Naive B cell (primary cell): ENCODE data around the gene HHIPL2. TPM values are rescaled to one million over a fixed set of nuclear protein-coding genes. Genes with fewer than 3 reads are reported as not detected.

ENCODE experiments used
- ATAC-seq, 2 donors: fragments of 150-1000 bp; cut with Tn5 transposase; 2 replicates each; pipeline ENCODE4 v1.10.0; 2021; ENCODE audit warnings: low read depth in 2 of 2, mild to moderate bottlenecking in 2 of 2, moderate library complexity in 2 of 2
- DNase-seq: peaks from one replicate; pipeline ENCODE4 v3.0.0; 2022
- H3K27ac Mint-ChIP-seq, 6 donors: one replicate each; pipeline ENCODE4 v1.8.0; 2020 to 2022; ENCODE audit warnings: mild to moderate bottlenecking in 6 of 6, mixed read lengths in 6 of 6, moderate library complexity in 5 of 6, inconsistent platforms in 2 of 6
- H3K27me3 Mint-ChIP-seq, 3 donors: one replicate each; pipeline ENCODE4 v1.8.0; 2021 to 2022; ENCODE audit warnings: mixed read lengths in 3 of 3, mild to moderate bottlenecking in 1 of 3
- H3K36me3 Mint-ChIP-seq, 2 donors: one replicate each; pipeline ENCODE4 v1.8.0; 2020 to 2022; ENCODE audit warnings: mixed read lengths in 2 of 2, inconsistent platforms in 1 of 2, mild to moderate bottlenecking in 1 of 2
- H3K4me1 Mint-ChIP-seq, 3 donors: one replicate each; pipeline ENCODE4 v1.8.0; 2020 to 2022; ENCODE audit warnings: mixed read lengths in 3 of 3, inconsistent platforms in 1 of 3, mild to moderate bottlenecking in 1 of 3, moderate library complexity in 1 of 3
- H3K4me3 Mint-ChIP-seq, 8 donors: one replicate each; pipeline ENCODE4 v1.8.0; 2020 to 2022; ENCODE audit warnings: mild to moderate bottlenecking in 8 of 8, mixed read lengths in 8 of 8, moderate library complexity in 8 of 8, inconsistent platforms in 2 of 8
- H3K9me3 Mint-ChIP-seq, 7 donors: one replicate each; pipeline ENCODE4 v1.8.0; 2020 to 2022; ENCODE audit warnings: mixed read lengths in 7 of 7, mild to moderate bottlenecking in 5 of 7, inconsistent platforms in 2 of 7, moderate library complexity in 1 of 7
- polyA plus RNA-seq, 6 donors: library from polyadenylated mRNA; unstranded; fragments of 300-500 nt; fragmentation: Illumina TruSeq; gene quantifications; one replicate each; pipeline ENCODE4 v1.2.3, GENCODE V29; 2021; ENCODE audit warnings: low read depth in 6 of 6

Gene HHIPL2
- polyA plus RNA-seq: under 1 TPM in 1 of 6 donors, not detected in 5; 0.23 TPM

DNA sequence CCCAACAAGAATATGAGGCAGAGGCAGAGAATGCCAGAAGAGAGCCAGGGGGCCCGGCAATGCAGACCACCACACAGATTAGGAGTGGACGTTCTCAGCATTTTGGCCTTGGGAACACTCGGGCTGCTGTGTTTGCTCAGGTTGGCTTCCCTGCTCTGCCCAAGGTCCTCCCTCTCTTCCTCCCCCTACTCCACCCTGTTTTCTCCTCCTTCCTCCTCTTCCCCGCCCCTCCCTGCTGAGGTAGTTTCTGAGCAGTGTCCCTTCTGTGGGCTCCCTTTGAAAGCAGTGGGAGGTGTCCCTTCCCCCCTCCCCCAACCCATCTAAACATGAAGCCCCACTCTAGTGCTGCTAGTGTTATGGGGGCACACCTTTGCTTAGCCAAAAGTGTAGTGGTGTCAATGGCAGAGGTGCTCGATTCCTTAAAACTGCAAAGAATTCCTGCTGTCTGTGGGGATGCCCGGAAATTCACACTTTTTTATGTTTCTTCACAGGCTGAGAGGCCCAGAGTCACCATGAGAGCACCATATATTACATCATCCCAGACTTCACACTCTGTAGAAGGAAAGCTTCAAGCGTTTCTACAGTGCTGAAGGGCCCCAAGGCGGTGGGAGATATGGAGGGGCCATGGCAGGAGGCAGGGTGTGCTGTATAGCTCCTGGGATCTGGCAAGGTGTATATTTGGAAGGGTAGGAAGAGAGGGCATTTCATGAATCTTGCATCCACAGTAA, at the start of gene HHIPL2:
Gene HHIPL2, minus strand, starts transcription at position 161 of the 728 bp plus-strand sequence. Its CDS starts 60 bp downstream, at position 101.
- DNase-seq: no peak
- Mint-ChIP-seq H3K36me3 (no peaks in the 10 kb centered on the region), H3K27ac (peak within 1 kb of the TSS in 3 of 6 donors; percentile 14 to 57 (median 24)), H3K9me3 (peaks cover 0 to 4% (median 0%) of the 10 kb centered on the region in 7 donors), H3K4me3 (no peak within 1 kb of the TSS), H3K27me3 (peaks cover 8 to 24% (median 14%) of the 10 kb centered on the region in 3 donors), H3K4me1 (peaks cover 4 to 7% (median 4%) of the 10 kb centered on the region in 3 donors)
- ATAC-seq: no peak

GRCh38 chr1:222596696-222597095, 48.8 kb upstream of the HHIPL2 start:
- Mint-ChIP-seq H3K36me3 (peaks cover 0 to 7% of the 10 kb centered on the region in 2 donors), H3K9me3 (no peaks in the 10 kb centered on the region), H3K27me3 (peaks cover 0 to 7% (median 0%) of the 10 kb centered on the region in 3 donors), H3K4me1 (no peaks in the 10 kb centered on the region), H3K27ac (no peak overlapping the region), H3K4me3 (no peak overlapping the region)
- ATAC-seq (no peak), DNase-seq (no peak)

GRCh38 chr1:222594789-222595188, 46.9 kb upstream of the HHIPL2 start:
- no peaks in the 10 kb centered on the region for H3K9me3 Mint-ChIP-seq
- H3K4me3 Mint-ChIP-seq: no peak overlapping the region
- peaks cover 6 to 9% (median 8%) of the 10 kb centered on the region in 3 donors for H3K4me1 Mint-ChIP-seq
- H3K36me3 Mint-ChIP-seq: peaks cover 0 to 7% of the 10 kb centered on the region in 2 donors
- DNase-seq (no peak), ATAC-seq (no peak)
- H3K27ac Mint-ChIP-seq: no peak overlapping the region
- H3K27me3 Mint-ChIP-seq: peaks cover 0 to 7% (median 0%) of the 10 kb centered on the region in 3 donors

DNA sequence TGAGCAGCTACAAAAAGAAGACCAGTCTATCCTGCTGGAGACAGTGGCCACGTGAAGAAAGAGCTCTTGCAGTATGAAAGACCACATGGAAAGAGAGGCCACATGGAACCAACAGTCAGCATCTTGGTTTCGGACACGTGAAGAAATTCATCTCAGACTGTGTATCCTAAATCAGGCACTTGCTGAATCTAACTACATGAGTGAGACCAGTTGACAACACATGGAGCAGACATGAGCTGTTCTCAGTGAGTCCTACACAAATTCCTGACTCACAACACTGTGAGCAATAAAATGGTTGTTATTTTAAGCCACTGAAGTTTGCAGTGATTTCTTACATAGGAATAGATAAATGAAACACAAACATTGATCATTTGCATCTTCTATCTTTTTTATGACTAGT, 44.3 kb upstream of the HHIPL2 start:
- Mint-ChIP-seq H3K9me3 (no peaks in the 10 kb centered on the region), H3K4me1 (peaks cover 24 to 29% (median 29%) of the 10 kb centered on the region in 3 donors), H3K27ac (no peak overlapping the region), H3K36me3 (peaks cover 0 to 7% of the 10 kb centered on the region in 2 donors), H3K4me3 (peak overlapping the region in 1 of 8 donors; percentile 84), H3K27me3 (peaks cover 0 to 7% (median 0%) of the 10 kb centered on the region in 3 donors)
- DNase-seq: no peak
- no peak for ATAC-seq

DNA sequence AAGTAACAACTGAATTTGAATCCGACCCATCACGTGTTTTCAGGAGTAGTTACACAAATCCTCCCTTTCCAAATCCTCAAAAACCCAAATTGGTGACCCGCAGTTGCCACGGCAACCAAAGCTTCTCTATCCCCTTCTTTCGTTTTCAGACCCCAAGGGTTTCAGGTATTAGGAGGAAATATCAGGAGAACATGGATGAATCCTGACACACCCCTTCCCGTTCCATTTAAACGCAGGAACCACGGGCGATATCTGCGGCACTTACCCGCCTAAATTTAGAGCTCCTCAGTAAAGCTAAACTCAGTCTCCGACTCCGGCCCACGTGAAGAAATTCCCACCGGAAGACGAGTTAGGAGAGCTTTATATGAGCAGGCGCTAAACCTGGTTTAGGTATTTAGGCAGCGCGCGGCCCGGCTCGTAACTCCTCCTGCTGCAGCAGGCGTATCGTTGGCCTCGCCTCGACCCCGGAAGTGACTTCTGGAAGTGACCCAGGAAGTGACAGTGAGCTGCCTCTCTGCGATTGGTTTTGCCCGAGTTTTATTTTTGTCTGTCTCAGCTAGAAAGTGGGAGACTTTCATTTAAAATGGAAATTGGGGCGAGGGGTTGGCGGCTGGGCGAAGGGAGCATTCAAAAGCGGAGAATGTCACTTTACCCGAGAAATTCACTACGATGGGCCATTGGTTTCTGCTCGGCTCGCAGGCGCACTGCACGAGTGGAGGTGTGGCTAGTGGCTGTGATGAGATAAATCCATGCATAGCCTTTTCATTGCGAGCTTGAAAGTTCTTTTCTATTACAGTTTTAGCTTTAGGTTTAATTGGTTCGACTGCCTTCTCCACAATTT, 41.8 kb upstream of the HHIPL2 start, which contains the start of gene TAF1A:
Gene TAF1A, minus strand, starts transcription at position 472 of the 841 bp plus-strand sequence.
- H3K4me3 Mint-ChIP-seq: peak within 1 kb of the TSS; percentile 92 to 99 (median 98)
- H3K9me3 Mint-ChIP-seq: no peaks in the 10 kb centered on the region

DNA sequence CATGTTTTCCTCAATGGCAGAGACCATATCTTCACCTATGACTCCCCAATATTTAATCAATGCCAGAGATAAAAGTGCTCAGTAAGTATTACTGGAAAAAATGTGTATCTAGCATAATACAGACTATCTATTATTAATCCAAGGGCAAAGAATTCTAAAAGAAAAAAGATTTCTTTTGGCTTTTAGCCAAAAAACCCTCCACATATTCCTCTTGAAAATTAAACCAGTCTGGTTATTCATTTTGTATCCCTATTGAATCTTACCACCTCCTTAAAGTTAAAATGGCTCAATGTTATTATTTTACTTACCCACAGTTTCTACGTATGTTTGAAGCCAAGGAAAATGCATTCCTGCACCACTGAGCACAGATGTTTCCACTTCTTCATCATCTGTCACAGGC, 40.2 kb upstream of the HHIPL2 start:
- ATAC-seq: no peak
- no peak for DNase-seq
- Mint-ChIP-seq H3K4me1 (peaks cover 38 to 63% (median 53%) of the 10 kb centered on the region in 3 donors), H3K27ac (peak overlapping the region in 1 of 6 donors; percentile 97), H3K36me3 (peaks cover 4% of the 10 kb centered on the region in 2 donors), H3K9me3 (no peaks in the 10 kb centered on the region), H3K4me3 (peak overlapping the region in 7 of 8 donors; percentile 16 to 99 (median 92)), H3K27me3 (no peaks in the 10 kb centered on the region)

More for the DNA sequence above, 41.8 kb upstream of the HHIPL2 start, which contains the start of gene TAF1A:
- Mint-ChIP-seq H3K4me1 (peaks cover 35 to 49% (median 46%) of the 10 kb centered on the region in 3 donors), H3K36me3 (no peaks in the 10 kb centered on the region), H3K27ac (peak within 1 kb of the TSS; percentile 91 to 99 (median 98)), H3K27me3 (no peaks in the 10 kb centered on the region)
- ATAC-seq (peak; percentile 100), DNase-seq (peak; percentile 80)

DNA sequence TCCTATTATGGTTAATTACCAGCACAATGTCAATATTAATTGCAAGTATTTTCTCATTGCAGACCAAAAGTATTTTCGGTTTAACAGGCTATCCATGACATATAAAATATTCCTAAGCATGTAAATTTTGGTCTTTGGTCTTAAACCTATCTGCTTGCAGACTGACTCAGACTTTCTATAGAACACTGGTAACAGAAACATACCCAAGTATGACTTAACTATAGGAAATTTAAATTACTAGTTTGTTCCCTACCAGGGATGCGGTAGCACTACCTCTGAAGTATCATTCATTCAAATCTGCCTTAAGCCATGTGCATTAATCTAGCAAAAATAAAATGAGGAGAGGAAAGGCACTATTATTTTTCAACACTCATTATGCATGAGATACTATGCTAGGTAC, 38.9 kb upstream of the HHIPL2 start:
- Mint-ChIP-seq H3K4me3 (peak overlapping the region in 2 of 8 donors; percentile 57 to 75), H3K9me3 (no peaks in the 10 kb centered on the region), H3K36me3 (peaks cover 8% of the 10 kb centered on the region in 2 donors), H3K27me3 (no peaks in the 10 kb centered on the region), H3K27ac (peak overlapping the region in 1 of 6 donors; percentile 18), H3K4me1 (peaks cover 47 to 76% (median 65%) of the 10 kb centered on the region in 3 donors)
- no peak for DNase-seq
- ATAC-seq: no peak

GRCh38 chr1:222583079-222583478, 35.2 kb upstream of the HHIPL2 start:
- Mint-ChIP-seq H3K27me3 (no peaks in the 10 kb centered on the region), H3K4me3 (peak overlapping the region; percentile 68 to 89 (median 80)), H3K36me3 (peaks cover 17 to 22% of the 10 kb centered on the region in 2 donors), H3K27ac (peak overlapping the region; percentile 22 to 92 (median 72)), H3K9me3 (no peaks in the 10 kb centered on the region), H3K4me1 (peaks cover 40 to 73% (median 64%) of the 10 kb centered on the region in 3 donors)
- DNase-seq (peak; percentile 60), ATAC-seq (peak; percentile 96)

DNA sequence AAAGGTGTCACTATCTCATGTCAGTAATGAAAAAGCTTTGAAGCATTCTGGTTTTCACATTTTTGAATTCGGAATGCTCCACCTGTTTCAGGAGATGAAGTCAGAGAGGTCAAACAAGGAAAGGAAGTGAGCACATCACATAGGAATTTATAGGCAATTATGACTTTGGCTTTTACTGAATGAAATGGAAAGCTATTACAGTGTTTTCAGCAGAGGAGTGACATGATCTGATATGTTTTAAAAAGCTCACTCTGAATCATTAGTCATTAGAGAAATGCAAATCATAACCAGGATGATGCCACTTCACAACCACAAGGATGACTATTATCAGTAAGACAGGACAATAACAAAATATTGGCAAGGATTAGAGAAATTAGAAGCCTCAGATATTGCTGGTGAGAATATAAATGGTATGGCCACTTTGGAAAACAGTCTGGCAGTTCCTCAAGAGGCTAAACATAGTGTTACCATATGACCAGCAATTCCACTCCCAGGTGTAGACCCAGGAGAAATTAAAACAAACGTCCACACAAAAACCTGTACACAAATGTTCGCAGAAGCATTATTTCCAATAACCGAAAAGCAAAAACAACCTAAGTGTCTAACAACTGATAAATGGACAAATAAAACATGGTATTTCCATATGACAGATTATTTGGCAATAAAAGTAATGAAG, 34.3 kb upstream of the HHIPL2 start:
- peaks cover 25 to 28% of the 10 kb centered on the region in 2 donors for H3K36me3 Mint-ChIP-seq
- H3K27ac Mint-ChIP-seq: peak overlapping the region in 5 of 6 donors; percentile 22 to 91 (median 81)
- peaks cover 41 to 70% (median 68%) of the 10 kb centered on the region in 3 donors for H3K4me1 Mint-ChIP-seq

DNA sequence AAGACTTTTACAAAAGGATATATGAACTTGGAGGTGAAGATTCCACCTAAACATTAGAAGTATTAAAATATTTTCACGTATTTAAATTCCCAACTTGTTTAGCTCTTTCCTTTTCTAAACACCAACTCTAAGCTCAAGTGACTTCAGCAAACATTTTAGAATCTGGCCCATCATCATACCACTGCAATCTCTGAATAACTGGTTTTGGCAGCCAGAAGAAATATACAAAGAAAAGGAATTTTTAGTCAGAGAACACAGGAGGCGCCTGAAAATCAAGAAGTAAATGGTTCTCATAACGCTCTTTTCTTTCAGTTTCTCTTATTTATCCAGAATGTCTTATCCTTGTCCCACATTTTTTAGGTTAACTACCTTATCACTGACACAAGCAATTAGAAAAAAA, 31.4 kb upstream of the HHIPL2 start:
- ATAC-seq: no peak

More for the DNA sequence above, 34.3 kb upstream of the HHIPL2 start:
- ATAC-seq (no peak), DNase-seq (no peak)
- Mint-ChIP-seq H3K27me3 (no peaks in the 10 kb centered on the region), H3K9me3 (no peaks in the 10 kb centered on the region), H3K4me3 (peak overlapping the region; percentile 68 to 89 (median 80))

GRCh38 chr1:222570837-222571236, 22.9 kb upstream of the HHIPL2 start:
- Mint-ChIP-seq H3K27ac (peak overlapping the region in 2 of 6 donors; percentile 7 to 48), H3K9me3 (peaks cover 2 to 9% (median 5%) of the 10 kb centered on the region in 7 donors), H3K36me3 (peaks cover 46 to 52% of the 10 kb centered on the region in 2 donors), H3K4me1 (peaks cover 16 to 51% (median 21%) of the 10 kb centered on the region in 3 donors), H3K4me3 (peak overlapping the region in 1 of 8 donors; percentile 21), H3K27me3 (no peaks in the 10 kb centered on the region)
- ATAC-seq (no peak), DNase-seq (no peak)

More for the DNA sequence above, 31.4 kb upstream of the HHIPL2 start:
- H3K27me3 Mint-ChIP-seq: no peaks in the 10 kb centered on the region
- H3K4me3 Mint-ChIP-seq: no peak overlapping the region
- H3K27ac Mint-ChIP-seq: peak overlapping the region in 1 of 6 donors; percentile 51
- peaks cover 48 to 72% (median 51%) of the 10 kb centered on the region in 3 donors for H3K4me1 Mint-ChIP-seq
- H3K36me3 Mint-ChIP-seq: peaks cover 46 to 49% of the 10 kb centered on the region in 2 donors
- no peaks in the 10 kb centered on the region for H3K9me3 Mint-ChIP-seq
- DNase-seq: no peak

- ATAC-seq (no peak), DNase-seq (no peak)
- Mint-ChIP-seq H3K36me3 (peaks cover 12 to 19% of the 10 kb centered on the region in 2 donors), H3K4me1 (peaks cover 0 to 12% (median 10%) of the 10 kb centered on the region in 3 donors), H3K27me3 (no peaks in the 10 kb centered on the region), H3K9me3 (no peaks in the 10 kb centered on the region), H3K27ac (peak overlapping the region in 1 of 6 donors; percentile 68), H3K4me3 (no peak overlapping the region)
These were observed 13.8 kb upstream of the HHIPL2 start for GRCh38 chr1:222561656-222562055.
